H54 (cell line): ENCODE results near the gene HMCES.
A peak's percentile ranks its signal among the peaks of the same experiment; 100 is the strongest.

Experiments
- DNase-seq: peaks from one replicate; pipeline ENCODE4 v3.0.0; 2011; ENCODE audit warnings: low spot score, mixed read lengths; ENCODE audit not compliant: insufficient read length
- FAIRE-seq: peaks from 3 replicates; lab custom pipeline; 2011; peaks lifted over from hg19 to GRCh38; lab: Jason Lieb, UNC
- POLR2A ChIP-seq: IDR thresholded peaks from 2 replicates; pipeline ENCODE4 v1.6.1; 2011; ENCODE audit warnings: low read depth, mild to moderate bottlenecking, low read length

Gene HMCES, protein sequence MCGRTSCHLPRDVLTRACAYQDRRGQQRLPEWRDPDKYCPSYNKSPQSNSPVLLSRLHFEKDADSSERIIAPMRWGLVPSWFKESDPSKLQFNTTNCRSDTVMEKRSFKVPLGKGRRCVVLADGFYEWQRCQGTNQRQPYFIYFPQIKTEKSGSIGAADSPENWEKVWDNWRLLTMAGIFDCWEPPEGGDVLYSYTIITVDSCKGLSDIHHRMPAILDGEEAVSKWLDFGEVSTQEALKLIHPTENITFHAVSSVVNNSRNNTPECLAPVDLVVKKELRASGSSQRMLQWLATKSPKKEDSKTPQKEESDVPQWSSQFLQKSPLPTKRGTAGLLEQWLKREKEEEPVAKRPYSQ

GRCh38 chr3:129278439-129278965 lies at the start of gene HMCES:
Gene HMCES, plus strand, starts transcription at chr3:129278870. Its CDS starts 863 bp downstream, at chr3:129279733.
- DNase-seq (peak; percentile 94), FAIRE-seq (no peak)
- TF ChIP-seq POLR2A = peak; percentile 78

GRCh38 chr3:129228891-129229585 lies 49.6 kb upstream of the HMCES start:
- peak; percentile 72 for DNase-seq
- peak; percentile 58 for FAIRE-seq
- no peak for TF ChIP-seq POLR2A

- TF ChIP-seq POLR2A = no peak
- DNase-seq (peak; percentile 63), FAIRE-seq (no peak)
Observed at GRCh38 chr3:129230311-129231019, 48.2 kb upstream of the HMCES start.

DNA sequence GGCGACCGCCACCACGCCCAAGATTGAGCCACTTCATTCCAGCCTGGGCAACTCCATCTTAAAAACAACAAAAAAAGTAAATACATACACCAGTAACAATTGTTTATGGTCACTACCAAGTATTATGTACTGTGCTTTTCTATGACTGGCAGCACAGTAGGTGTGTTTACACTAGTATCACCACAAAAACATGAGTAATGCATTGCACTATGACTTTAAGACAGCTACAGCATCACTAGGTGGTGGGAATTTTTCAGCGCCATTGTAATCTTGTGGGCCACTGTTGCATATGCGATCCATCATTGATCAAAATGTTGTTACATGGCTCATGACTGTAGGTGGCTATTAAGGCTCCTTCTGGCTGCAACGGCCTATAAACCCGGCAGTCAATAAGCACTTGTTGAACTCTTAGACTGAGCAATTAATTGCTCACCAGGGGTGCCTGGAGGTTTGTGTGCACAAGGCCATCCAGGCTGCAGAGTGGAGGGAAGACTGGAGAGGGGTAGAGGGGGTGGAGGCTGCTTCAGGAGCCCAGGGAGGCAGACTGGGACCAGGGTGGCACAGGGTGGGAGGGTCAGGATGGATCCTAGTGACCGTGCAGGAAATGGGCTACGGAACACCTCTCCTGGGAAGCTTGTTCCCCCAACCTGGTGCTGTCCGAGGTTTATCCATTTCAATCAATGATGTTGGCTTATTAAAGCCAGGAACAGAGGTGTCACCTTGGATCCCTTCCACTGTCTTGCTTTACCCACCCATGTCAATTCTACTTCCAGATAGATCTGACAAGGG lies 47.1 kb upstream of the HMCES start:
- no peak for DNase-seq
- no peak for TF ChIP-seq POLR2A
- no peak for FAIRE-seq

DNA sequence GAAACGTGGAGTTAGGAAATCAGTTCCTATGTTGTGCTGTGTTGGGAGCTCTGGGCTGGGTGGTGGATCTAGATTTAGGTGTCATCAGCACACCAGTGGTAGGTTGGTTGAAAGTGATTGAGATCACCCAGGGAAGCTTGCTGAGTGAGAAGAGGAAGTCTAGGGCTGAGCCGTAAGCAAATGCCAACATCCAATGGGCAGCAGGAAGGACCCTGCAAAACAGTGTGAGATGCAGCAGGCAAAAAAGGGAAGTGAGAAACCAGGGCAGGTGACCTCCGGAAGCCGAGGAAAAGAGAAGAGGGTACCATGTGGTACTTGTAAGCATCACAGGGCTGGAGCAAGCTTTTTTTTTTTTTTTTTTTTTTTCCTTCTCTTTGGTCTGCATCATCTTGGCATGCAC lies 45.1 kb upstream of the HMCES start:
- FAIRE-seq = no peak
- no peak for DNase-seq
- TF ChIP-seq POLR2A = no peak

GRCh38 chr3:129234441-129234840 lies 44.2 kb upstream of the HMCES start:
- TF ChIP-seq POLR2A = no peak
- no peak for FAIRE-seq
- DNase-seq = no peak

DNA sequence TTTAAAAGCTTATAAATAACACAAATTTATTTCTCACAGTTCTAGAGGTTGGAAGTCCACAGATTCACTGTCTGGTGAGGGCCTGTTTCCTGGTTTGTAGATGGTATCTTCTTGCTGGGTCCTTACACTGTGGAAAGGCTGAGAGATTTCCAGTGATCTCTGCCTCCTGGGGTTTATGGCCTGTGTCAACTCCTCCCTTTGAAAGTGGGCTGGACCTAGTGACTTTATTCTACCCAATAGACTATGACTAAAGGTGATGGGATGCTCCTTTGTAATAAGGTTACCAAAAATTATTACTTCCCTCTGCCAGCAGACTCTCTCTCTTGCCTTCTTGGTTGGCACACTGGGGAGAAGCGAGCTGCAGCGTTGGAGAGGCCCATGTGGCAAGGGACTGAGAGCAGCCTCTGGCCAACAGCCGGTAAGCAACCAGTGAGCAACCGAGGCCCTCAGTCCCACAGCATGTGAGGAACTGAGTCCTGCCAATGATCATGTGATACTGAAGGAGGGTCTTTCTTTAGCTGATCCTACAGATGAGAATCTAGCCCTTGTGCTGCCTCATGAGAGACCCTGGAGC lies 43.2 kb upstream of the HMCES start:
- no peak for DNase-seq

GRCh38 chr3:129238945-129239705 lies 39.5 kb upstream of the HMCES start:
- FAIRE-seq (no peak), DNase-seq (no peak)
- no peak for TF ChIP-seq POLR2A

More for the DNA sequence above, 43.2 kb upstream of the HMCES start:
- FAIRE-seq = no peak
- TF ChIP-seq POLR2A = no peak

- FAIRE-seq = no peak
- DNase-seq = no peak
- TF ChIP-seq POLR2A = no peak
Observed at GRCh38 chr3:129239991-129240390, 38.7 kb upstream of the HMCES start.

DNA sequence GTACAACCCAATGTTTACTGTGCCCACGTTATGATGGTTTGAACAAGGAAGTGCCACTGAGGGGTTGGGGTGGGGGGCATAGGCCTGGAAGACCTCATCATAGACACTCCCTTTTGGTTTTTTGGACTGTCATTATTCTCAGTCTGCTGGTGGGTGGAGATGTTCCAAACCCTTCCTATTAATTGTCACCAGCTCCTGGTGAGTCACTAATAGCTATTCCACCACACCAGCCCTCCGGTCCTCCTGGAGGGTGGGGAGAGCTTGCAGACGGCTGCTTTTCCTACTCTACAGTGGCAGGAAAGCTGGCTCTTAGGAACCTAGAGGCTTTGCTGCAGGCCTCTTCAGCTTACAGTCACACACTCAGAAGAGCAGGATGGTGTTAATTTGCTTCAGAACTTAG lies 38.2 kb upstream of the HMCES start:
- TF ChIP-seq POLR2A = no peak
- no peak for DNase-seq
- no peak for FAIRE-seq

- no peak for TF ChIP-seq POLR2A
- no peak for FAIRE-seq
- DNase-seq = no peak
Observed at GRCh38 chr3:129245141-129245540, 33.5 kb upstream of the HMCES start.

GRCh38 chr3:129245641-129246306 lies 32.9 kb upstream of the HMCES start:
- DNase-seq (peak; percentile 86), FAIRE-seq (peak; percentile 23)
